DMS153 treated with DMSO at 0.1 percent for 48 hours (cell line): ENCODE results near the gene SSX2IP.

ENCODE experiments used
- DNase-seq: peaks from one replicate; lab custom pipeline; 2025; ENCODE audit not compliant: unreplicated experiment; lab: John Stamatoyannopoulos, UW

SSX2IP gene

DNA sequence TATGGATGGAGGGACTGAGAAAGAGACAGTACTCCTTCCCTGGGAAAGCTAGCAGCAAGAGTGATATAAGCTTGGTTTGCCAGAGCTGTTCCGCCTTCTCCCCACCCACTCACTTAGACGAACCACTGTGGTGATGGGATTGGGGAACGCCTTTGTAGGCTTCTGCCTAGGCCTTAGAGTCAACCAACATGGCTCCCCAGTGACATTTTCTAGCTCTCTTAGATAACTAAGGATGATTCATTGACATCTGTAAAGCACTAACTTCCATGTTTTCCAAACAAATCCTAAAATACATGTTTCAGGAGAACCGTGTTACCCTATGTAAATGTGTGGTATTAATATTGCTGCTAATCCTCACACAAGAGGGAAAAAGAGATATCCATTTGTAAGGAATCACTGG lies 21.6 kb upstream of the SSX2IP start:
- no peak for DNase-seq

DNA sequence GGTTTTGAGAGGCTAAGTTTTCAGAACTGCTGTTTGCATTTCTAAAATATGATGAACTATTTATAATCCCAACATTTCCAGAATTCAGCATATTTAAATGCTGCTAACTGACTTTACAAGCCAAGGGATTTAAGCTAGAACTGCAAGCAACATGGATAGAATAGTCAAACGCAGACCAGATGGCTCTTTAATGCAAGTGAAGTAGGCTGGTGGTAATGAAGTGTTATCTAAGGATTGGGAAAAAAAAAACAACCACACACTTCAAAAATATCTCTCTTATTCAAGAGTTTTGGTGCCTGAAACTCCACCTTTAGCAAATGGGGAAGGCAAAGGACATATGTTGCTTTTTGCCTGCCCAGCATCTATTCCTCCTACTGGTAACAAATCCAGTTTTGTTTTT lies 20.9 kb upstream of the SSX2IP start:
- DNase-seq, result no peak

DNA sequence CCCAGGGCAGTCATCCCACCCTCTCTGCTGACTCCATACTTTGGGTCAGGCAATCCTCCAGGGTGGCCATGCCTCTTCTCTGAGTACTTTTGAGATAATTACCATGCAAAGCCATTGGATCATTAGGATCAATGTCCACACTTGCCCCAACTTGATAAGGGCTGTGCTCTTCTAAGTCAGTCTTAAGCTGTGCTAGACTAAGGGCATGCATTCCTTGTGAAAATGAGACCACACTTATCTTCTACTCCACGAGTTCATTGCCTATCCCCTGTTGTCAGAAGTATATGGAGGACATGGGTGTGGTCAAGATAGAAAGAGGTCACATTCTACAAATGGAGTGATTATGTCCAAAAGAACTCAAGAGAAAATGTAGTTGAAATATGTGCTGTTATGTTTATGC lies 18.9 kb upstream of the SSX2IP start:
- no peak for DNase-seq

DNA sequence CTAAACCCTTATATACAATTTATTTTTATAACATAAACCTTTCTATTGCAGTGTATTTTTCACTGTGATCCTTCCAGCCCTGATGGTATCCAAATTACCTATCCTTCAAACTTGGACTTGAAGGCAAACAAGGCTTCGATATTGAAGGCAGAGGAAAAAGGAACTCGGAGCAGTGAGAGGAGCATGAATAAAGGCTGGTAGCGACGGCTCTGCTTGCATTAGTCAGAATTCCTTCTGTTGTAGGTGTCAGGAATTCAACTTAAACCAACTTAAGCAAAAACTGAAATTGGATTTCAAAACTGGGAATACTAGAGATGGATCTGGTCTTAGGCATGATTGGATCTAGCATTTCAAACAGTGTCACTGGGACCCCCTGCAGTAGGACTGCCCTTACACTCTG lies 17.8 kb upstream of the SSX2IP start:
- no peak for DNase-seq

DNA sequence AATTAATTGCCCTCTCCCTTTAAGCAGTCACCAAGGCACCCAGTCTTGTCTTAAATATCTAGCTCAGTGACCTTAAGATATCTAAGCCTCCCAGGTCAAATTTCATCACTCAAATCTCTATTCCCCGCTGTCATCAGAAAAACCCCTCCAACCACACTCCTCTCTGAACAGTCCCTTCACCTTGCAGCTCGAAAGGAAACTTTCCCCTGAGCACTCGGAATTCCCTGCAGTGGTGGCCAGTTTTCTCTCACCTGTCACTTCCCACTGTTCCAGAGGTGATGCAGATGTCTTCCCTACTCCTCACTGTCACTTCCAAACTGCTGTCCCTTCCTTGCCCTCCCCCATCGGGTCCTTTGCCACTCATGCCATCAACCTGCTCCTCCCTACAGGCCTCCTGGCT lies 15.3 kb upstream of the SSX2IP start:
- no peak for DNase-seq

DNA sequence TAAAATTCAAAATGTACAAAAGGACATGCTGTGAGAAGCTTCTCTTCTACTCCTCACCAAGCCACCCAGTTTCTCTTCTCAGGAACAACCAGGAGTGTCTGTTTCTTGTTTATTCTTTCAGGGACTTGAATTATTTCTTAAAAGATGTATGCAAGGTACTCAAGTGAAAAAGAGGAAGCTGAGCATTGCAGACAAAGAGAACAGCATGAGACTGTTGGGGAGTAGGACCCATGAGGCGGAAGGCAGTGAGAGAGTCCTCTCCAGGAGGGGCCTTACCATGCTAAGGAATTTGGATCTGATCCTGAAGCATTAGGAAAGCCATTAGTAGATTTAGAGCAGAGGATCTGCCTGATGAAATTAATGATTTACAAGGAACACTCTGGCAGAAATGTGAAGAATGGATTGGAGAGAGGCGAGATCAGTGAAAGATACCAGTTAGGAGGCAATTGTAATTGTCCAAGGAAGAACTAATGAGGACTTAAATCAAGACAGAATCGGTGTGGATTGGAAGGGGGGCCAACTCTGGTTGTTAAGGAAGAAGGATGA lies 14.7 kb upstream of the SSX2IP start:
- DNase-seq, result no peak

DNA sequence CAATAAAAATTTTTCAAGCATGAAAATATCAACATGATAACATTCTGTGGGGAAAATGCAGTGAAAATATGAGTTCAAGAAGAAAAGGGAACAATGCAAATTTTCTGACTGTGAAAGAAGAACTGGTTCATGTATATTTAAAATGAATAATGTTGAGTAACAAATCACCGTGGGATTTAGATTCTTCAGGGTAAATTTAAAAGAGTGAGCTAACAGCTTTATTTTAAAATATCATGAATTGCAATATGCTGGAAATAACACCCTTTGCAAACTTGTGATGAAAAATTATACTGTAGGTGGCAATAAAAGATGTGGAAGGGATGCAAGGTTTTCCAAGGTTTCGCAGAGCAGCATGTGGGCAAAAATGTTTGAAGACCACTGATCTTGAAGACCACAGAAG lies 13.2 kb upstream of the SSX2IP start:
- no peak for DNase-seq

DNA sequence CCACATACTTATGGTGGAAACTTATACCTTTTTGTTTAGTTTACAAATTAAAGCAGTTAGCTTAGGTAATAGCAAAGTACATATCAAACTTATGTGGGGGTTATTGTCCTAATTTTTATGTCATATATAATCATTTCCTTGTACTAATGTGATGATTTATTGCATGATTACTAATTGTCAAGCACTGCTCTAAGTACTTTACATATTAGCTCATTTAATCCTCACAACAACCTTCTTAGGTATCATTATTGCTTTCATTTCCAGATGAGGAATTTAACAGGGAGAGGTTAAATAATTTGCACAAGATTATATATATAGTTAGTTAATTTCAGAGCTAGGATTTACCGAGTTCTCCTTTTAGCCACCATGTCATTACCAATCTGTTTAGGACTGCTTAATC lies 11.9 kb upstream of the SSX2IP start:
- DNase-seq, result no peak

DNA sequence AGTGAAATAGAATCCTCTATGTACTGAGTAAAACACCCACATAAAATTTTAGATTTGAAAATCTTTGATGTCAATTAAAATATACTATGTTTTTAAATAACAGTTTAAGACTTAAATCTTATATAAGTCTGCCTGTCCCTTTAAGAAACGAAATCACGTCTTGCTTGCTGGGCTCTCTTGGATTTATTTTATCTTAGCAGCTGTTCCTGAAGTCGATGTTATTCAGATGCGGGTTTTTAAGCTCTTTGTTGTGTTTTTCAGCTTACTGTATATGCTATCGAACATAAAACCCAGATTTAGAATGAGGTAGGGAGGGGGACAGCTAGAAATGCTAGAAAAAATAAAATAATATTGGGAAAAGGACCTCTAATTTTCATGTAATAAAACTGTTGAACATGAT lies 11.1 kb upstream of the SSX2IP start:
- no peak for DNase-seq

DNA sequence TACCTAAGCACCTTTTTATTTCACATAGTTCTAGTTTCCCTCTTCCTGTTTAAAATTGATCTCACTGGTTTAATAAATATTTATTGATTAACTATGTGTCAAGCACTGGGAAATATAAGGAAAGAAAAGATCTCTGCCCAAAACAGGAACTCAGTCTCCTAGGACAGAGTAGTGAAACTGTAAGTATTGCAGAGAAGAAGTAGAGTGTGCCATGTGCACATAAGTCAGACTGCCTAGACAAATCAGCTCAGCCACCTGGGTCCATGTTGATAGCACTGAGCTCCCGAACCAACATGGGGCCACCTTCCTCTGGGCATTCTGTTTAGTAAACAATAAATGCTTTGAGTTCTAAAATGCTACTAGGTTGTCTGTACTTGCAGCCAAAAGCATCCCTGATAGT lies 9.8 kb upstream of the SSX2IP start:
- DNase-seq, result no peak

DNA sequence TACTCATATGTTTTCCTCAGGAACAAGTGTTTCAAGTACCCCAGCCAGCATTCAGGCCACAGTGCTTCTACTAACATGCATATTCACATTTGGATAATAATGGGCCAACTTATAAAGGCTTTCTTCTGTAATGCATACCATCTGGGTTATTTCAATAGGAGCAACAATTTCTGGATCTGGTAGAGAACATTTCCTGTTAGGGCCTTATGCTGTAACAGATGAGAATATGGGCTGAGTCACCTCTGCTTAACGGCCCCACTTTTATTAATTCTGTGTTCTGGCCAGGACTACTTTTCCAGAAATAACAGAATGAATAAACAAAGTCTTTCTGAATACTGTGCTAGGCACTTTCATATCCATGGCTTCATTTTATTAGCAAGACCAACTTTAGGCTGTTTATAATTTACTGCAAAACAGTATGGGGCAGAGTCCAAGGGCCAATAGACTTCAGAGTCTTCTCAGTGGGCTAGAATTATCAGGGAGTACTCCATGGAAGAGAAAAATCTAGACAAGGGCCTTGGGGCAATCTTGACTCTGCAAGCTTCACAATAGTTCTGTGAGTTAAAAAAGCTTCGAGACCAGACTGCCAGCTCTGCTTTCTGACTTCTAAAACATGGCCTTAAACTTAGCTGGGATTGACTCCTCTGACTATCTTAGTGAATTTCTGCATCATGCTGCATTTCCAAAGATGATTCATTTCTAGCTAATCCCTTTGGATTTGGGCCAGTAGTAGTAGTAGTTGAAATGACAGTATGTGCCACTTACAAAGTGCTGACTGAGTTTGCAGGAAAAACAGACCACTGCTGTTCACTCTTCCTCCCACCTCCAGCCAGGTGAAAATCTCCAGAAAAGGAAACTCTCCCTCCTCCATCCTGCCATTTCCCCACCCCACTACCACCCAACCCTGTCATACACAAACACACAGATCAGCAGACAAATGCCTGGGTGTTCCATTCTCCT lies 8.2 kb upstream of the SSX2IP start:
- DNase-seq, result no peak

DNA sequence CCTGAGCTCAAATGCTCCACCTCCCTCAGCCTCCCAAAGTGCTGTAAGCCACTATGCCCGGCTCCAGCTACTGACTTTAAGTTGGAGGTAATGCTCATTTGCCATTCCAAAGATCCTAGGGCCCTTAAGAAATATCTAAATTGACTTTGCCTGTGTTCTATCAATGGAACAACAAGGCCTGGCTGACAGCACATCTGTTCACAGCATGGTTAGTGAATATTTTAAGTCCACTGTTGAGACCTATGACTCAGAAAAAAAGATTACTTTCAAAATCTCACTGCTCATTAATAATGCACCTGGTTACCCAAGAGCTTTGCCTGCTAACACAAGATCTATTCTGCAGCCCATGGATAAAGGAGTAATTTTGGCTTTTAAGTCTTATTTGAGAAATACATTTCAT lies 3.5 kb upstream of the SSX2IP start:
- DNase-seq, result no peak

DNA sequence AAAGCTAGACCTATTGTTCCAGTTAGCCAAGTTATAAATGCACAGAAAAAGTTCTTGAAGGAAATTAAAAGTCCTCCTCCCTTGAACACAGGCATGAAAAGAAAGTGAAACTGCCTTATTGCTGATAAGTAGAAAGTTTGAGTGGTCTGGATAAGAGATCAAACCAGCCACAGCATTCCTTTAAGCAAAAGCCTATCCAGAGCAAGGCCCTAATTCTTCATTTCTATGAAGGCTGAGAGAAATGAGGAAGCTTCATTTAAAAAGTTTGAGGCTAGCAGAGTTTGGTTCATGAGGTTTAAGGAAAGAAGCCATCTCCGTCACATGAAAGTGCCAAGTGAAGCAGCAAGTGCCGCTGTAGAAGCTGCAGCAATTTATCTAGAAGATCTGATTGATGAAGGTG lies 2.7 kb upstream of the SSX2IP start:
- DNase-seq, result no peak

DNA sequence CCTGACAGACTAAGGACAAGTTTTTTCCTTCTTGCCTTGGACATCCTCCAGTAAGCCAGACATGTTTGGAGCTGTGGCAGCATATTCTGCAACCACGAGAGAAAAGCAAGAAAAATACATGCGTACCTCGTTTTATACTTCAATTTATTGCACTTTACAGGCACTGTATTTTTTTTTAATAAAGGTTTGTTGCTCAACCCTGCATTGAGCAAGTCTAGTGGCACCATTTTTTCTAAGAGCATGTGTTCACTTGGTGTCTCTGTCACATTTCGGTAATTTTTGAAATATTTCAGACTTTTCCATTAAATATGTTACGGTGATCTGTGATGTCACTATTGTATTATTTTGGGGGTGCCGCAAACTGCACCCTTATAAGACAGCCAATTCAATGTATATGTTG lies 2.1 kb upstream of the SSX2IP start:
- DNase-seq, result no peak

DNA sequence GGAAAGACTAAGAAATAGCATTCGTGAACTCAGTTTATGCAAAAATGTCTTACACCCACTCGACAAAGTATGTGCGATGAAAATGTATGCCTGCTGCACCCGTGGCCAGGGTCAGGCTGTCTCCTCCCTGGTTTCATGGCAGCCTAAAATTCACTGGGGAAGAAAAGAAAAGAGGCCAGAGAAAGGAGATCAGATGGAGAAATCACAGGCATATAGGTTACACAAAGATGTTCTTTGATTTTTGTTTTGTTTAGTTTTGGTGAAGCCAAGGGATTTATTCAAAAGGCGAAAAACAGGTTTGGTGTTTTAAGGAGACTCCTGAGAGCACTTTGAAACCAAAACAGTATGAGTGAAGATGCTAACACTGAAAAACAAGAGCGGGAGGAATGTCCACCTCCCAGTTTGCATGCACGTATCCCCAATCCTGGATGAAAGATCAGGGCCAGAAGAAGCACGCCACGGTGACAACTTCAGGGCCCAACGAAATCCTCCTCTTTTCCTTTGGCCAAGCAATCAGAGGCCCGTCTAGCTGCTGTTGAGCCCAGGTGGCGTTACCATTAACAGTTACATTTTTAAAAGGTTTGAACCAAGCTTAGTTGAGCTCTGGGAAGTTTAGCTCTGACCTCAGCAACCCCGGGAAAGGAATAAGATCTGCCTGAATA lies 992 bp upstream of the SSX2IP start:
- DNase-seq, result no peak

DNA sequence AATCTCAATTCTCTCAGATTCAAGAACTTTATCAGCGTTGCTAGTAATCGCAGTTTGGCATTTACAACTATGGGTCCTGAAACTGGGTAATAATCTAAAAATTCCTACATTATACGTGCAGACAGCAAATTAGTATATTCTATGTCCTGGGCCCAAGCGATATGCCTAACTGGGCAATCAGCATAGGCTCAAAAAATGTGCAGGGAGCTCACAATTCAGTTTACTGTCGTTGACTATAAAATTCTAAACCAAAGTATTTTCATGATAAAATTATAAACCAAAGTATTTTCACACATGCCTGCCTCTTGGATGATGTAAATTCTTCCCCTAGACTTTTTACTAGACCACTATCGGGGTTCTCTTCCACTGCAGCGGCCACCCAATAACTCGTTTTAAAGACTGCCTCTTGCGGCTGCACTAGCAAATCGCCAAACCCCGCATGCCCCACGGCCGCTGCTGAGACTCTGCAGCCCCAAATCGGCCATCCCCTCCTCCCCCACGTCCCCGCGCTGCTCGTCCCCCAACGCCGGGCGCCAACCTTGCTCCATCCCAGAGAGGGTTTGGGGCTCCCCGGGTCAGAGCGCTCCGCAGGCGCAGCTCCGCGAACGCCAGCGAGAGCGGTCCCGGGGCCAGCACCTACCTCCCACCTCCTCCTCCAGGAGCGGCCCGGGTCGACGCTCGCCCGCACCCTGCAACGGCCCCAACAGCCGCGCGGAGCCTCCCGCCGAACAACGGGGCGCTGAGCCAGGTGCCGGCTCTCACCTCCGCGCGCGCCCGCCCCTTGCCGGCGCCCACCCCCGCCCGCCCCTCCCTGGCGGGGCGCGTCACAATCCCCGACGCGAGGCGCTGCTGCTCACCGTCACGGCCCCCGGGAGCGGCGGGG lies 506 bp downstream of the SSX2IP start:
- no peak for DNase-seq

DNA sequence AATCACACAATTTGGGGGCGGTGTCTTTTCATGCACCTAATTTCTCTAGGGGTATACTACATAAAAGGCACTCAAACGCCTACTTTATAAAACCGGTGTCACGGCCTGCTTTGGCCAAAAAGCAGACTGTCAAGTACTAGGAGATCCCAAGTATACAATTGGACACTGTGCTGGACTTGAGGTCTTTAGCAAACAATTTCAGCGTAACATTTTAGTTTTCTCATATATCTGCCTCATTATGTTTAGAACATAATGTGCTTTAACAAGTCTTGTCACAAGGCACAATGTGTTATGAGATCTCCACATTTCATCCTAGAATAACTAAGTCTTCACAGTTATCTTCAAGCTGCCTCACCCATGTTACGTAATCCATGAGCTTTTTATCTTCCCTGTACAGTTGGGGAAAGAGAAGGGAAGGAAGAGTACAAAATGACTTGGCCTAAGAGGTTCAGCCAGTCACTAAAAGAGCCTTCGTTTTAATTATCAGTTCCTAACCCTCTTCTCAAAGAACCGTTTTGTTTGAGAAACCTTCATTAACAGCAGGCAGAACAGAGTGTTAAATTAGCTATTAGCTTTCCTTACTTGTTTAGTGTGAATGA lies 1.7 kb downstream of the SSX2IP start:
- DNase-seq, result no peak

DNA sequence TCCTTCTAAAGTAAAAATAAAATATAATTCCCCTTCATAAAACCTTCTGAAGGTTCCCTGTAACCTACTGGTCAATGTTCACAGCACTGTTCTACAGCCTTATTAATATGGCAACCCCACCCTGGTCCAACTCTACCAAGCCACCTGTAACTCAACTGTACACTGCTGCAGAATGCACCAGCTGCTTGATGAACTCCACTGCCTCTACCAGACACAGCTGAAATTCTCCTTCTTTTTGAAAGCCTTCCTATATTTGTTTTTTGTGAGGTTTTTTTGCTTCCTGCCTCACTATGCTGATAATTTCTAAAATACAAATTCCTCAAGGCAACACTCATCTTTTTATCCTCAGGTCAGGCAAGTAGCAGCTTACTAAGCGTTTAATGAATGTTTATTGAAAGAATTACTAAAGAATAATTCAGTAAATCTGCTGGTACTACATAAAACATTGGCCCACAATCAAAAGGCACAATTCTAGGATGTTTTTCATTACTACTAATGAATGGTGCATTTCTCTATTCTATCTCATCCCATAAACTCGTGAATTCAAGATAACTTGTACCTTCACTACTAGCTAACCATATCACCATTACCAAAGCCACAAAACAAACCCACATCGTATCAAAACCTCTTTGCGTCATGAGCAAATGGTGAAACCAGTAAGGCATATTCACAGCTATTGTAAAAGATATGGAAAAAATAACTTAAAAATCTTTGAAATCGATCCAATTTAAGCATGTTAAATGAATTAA lies 2.4 kb downstream of the SSX2IP start:
- DNase-seq, result no peak

DNA sequence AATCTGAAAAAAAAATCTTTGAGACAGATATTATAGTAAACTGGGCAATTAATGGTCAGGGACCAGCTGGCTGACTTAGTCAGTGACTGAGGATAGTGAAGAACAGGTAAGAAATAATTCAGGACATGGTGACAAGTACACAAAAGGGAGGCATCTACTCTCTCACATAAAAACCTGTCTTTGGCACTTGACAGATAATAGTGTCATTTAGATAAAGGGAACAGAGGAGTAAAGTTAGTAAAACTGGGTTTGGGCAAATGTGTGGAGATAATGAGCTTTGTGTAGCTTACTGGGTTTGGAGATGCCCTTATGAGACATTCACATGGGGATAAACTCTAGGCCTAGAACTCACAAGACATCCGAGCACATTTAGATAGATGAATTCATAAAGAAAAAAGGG lies 4.0 kb downstream of the SSX2IP start:
- no peak for DNase-seq

DNA sequence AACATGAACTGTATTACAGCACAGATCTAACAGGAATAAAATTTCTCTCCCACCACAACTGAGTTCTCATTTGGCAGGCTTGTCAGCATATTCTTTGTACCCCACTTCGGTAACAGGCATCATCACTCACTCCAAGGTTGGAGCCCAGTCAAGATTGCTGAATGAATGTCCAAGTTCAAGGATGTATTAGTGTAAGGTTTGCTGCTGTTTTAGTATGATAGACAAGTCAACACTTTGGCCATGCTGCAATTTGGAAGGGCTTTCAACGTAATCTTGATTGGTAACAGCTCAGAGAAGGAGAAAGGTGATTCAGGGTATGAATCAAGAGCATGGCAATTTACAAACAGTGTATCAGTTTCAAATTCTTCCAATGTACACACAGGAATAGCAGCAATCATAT lies 6.8 kb downstream of the SSX2IP start:
- DNase-seq, result no peak
